Fibroblast of skin of scalp (primary cell): ENCODE measurements around the gene OR2A25.

Source experiments
- DNase-seq: peaks from one replicate; pipeline ENCODE4 v3.0.0-alpha.2; 2013

The OR2A25 gene

GRCh38 chr7:144074374-144074773, 4.8 kb downstream of the OR2A25 start:
- no peak for DNase-seq

DNA sequence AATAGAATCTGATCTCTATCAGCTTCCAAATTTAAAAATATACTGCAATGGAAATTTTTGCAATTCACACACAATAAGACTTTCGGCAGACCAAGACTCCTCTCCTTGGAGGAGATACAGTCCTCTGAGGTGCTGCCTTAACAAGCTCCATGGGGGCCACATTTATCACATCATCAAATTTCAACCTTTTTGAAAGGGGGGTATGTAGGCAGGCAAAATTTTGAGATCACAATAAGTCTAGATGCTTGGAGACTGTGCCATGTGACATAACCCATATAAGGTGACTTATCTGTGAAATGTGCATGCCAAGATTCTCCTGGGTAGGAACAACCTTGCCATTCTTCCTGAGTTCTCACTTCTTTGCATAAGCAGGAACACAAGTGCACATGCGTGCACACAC, 16.4 kb downstream of the OR2A25 start, which contains the start of gene OR2A12:
TSS of gene OR2A12 (plus strand) at position 301 of the 400 bp plus-strand sequence. CDS start 8,830 bp downstream, outside the sequence.
- DNase-seq: no peak

DNA sequence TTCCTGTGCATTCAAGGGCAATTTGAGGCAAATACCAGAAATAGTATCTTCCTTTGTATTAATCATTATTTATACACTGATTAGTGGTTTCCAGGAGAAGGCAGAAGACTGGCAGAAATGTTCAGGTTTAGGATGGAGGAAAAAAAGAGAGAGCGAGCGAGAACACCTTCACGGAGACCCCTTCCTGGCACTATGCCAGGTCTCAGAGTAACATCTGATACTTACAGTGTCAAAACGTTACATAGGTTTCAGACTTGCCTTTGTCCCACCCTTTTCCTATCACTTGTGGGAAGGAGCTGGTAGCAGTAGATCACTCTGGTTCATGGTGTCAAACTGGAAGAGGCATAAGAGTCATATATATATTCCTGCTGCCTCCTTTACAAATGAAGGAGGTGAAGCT, 17.1 kb downstream of the OR2A25 start:
- DNase-seq: no peak

DNA sequence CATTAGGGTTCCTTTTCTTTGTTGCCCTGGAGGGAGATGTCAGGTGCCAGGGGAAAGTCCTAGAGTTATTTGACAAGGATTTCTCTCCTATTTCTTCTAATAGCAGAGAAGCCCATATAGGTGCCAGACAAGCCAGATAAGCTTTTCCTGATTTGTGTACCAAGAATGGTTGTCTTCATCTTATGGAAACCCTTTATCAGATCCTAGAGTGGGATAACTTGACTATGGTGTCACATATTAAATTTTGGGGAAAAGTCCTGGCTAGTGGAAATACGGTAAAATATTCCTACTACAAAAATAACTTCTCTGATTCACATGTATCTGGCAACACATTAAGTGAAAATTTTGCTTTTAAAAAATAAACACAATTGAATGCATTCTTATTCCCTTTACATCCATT, 17.6 kb downstream of the OR2A25 start:
- no peak for DNase-seq

GRCh38 chr7:144090667-144091066, 21.1 kb downstream of the OR2A25 start:
- no peak for DNase-seq

DNA sequence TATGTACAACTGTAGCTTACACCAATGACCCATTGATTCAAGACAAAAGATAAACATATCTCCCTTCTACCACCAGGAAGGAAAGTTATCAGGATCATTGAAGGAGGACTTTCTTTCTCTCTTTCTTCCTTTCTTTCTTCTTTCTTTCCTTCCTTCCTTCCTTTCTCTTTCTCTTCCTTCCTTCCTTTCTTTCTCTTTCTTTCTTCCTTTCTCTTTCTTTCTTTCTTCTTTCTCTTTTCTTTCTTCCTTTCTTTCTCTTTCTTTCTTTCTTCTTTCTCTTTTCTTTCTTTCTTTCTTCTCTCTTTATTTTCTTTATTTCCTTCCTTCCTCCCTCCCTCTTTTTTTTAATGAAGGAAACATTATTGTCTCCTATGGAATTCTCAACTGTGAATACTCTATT, 29.2 kb downstream of the OR2A25 start:
- no peak for DNase-seq

DNA sequence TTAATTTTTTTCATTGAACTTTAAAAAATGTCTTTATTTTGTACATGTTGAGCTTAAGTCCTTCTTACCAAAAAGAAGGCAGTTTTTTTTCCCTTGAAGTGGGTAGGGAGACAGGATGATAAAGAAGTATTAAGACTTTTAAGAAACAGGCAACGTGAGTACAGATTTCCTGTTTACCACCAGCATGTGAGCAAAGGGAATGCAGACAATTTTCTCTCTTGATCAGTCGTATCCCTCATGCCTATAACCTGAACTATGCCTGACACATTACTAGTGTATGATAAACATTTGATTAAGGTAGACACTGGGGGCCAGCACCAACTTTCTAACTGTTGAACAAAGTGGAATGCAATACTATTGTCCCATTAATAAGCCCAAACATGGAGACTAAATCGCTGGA, 31.0 kb downstream of the OR2A25 start:
- no peak for DNase-seq

GRCh38 chr7:144102041-144102440, 32.4 kb downstream of the OR2A25 start:
- no peak for DNase-seq

GRCh38 chr7:144105211-144105610, 35.6 kb downstream of the OR2A25 start:
- no peak for DNase-seq

GRCh38 chr7:144109283-144109682, 39.7 kb downstream of the OR2A25 start, which contains the start of gene OR2A2:
TSS of gene OR2A2 (plus strand) at chr7:144109583. CDS start at chr7:144109583, 0 bp downstream.
- DNase-seq: no peak

DNA sequence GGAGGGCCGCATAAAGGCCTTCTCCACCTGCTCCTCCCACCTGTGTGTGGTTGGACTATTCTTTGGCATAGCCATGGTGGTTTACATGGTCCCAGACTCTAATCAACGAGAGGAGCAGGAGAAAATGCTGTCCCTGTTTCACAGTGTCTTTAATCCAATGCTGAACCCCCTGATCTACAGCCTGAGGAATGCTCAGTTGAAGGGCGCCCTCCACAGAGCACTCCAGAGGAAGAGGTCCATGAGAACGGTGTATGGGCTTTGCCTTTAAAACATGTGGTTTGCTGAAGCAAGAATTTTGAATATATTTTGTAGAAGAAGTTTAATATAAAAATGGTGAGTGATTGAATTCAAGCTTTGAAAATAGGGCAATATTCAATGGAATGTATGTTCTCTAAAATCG, 40.7 kb downstream of the OR2A25 start:
- DNase-seq: no peak

- DNase-seq: no peak
These were observed 44.0 kb downstream of the OR2A25 start for GRCh38 chr7:144113651-144114050.

DNA sequence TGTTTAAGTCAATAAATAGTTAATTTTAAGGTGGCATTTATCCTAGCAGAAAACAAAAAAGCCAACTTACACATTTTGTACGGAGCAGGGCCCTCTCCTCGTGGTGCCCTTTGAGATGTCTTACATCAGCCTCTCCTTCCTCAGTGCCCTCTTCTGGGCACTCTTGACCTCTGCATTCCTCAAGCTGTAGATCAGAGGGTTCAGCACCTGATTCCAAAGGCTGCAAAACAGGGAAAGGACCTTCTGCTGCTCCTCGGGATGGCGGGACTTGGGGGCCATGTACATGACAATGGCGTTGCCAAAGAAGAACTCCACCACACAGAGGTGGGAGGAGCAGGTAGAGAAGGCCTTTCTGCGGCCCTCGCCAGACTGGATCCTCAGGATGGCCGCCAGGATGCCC, 48.7 kb downstream of the OR2A25 start:
- DNase-seq: no peak

DNA sequence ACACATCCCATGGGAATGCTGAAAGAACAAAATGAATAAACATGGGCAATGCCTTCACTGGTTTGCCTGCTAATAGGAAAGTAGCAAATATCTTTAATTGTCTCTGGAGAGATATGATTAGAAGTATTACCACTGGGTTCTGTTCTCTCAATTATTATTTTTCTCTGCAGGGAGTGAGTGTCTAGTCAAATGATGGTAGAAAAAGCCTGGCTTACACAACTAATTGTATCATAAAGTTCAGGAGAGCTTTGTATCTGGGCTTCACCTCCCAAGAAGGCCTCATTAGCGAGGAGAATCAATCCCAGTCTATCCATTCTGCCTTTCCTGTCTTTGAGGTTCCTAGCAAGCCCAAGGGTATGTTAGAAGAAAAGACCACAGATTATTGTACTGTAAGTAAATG, 53.3 kb downstream of the OR2A25 start, which contains the start of gene OR2A14:
TSS of gene OR2A14 (plus strand) at position 301 of the 400 bp plus-strand sequence. CDS start 5,937 bp downstream, outside the sequence.
- DNase-seq: no peak
